GM23248 (cell line): ENCODE data around the gene WFIKKN1.

Source experiments
- EZH2 ChIP-seq: fragments of 200-600 bp; sonication (generic); IDR thresholded peaks from 2 replicates; pipeline ENCODE4 v1.6.1; 2018; ENCODE audit warnings: antibody characterized with exemption, mild to moderate bottlenecking; ENCODE audit not compliant: insufficient read depth, poor library complexity, severe bottlenecking
- EZH2phosphoT487 ChIP-seq: fragments of 200-600 bp; sonication (generic); IDR thresholded peaks from 2 replicates; pipeline ENCODE4 v1.6.1; 2018; ENCODE audit warnings: antibody characterized with exemption, moderate library complexity, mild to moderate bottlenecking, low read depth; ENCODE audit not compliant: insufficient read depth

GRCh38 chr16:598823-599739, 31.7 kb upstream of the WFIKKN1 start:
- TF ChIP-seq EZH2 (no peak), EZH2phosphoT487 (no peak)
